Natural killer cell (primary cell): Measurements from ENCODE around the gene CENPI. TPM values are rescaled to one million over a fixed set of nuclear protein-coding genes. Genes with fewer than 3 reads are reported as not detected.
"Not testable (repeated sequence)": the region's sequence is repeated elsewhere in the genome, so short reads cannot be mapped to it uniquely, and the experiment has no call there.

Experiments
- ATAC-seq, 3 donors: fragments of 150-1000 bp in 2 of 3; fragments of 200-7000 bp in 1 of 3; cut with Tn5 transposase; 1 replicate in 1 of 3; 2 replicates in 2 of 3; pipeline ENCODE4 v1.10.0; 2021; ENCODE audit warnings: mild to moderate bottlenecking in 2 of 3, moderate library complexity in 2 of 3
- DNase-seq, 2 donors: peaks; one replicate each; pipeline versions ENCODE4 v3.0.0 to v3.0.0-alpha.2; 2013 to 2021; ENCODE audit warnings: mixed read lengths in 1 of 2
- H3K27ac ChIP-seq: one replicate; pipeline ENCODE4 v1.5.1; 2013; ENCODE audit warnings: mild to moderate bottlenecking, low read length
- H3K27me3 ChIP-seq: one replicate; pipeline ENCODE4 v1.6.1; 2013; ENCODE audit warnings: low read length; ENCODE audit not compliant: control insufficient read depth, insufficient read depth
- H3K36me3 ChIP-seq: one replicate; pipeline ENCODE4 v1.6.1; 2013; ENCODE audit warnings: low read length; ENCODE audit not compliant: control insufficient read depth, insufficient read depth
- H3K4me1 ChIP-seq: one replicate; pipeline ENCODE4 v1.6.1; 2013; ENCODE audit warnings: low read length; ENCODE audit not compliant: control insufficient read depth, insufficient read depth
- H3K4me3 ChIP-seq: one replicate; pipeline ENCODE4 v1.5.1; 2013; ENCODE audit warnings: low read length
- H3K9me3 ChIP-seq: one replicate; pipeline ENCODE4 v1.6.1; 2013; ENCODE audit warnings: low read length; ENCODE audit not compliant: control insufficient read depth, insufficient read depth
- H3K27ac Mint-ChIP-seq, 2 donors: one replicate each; pipeline ENCODE4 v1.8.0; 2022; ENCODE audit warnings: mild to moderate bottlenecking in 2 of 2, mixed read lengths in 2 of 2, moderate library complexity in 1 of 2
- H3K27me3 Mint-ChIP-seq, 2 donors: one replicate each; pipeline ENCODE4 v1.8.0; 2022; ENCODE audit warnings: low read depth in 2 of 2, mixed read lengths in 2 of 2
- H3K36me3 Mint-ChIP-seq: one replicate; pipeline ENCODE4 v1.8.0; 2022; ENCODE audit warnings: mixed read lengths
- H3K4me1 Mint-ChIP-seq, 2 donors: one replicate each; pipeline ENCODE4 v1.8.0; 2022; ENCODE audit warnings: mixed read lengths in 2 of 2
- H3K4me3 Mint-ChIP-seq: one replicate; pipeline ENCODE4 v1.8.0; 2022; ENCODE audit warnings: mild to moderate bottlenecking, moderate library complexity, mixed read lengths
- H3K9me3 Mint-ChIP-seq, 2 donors: one replicate each; pipeline ENCODE4 v1.8.0; 2022; ENCODE audit warnings: mixed read lengths in 2 of 2
- CTCF ChIP-seq: fragments of 200-600 bp; IDR thresholded peaks from one replicate; pipeline ENCODE4 v1.8.0; 2022; ENCODE audit warnings: antibody characterized with exemption
- WGBS: methylation state at CpG from one replicate; pipeline ENCODE4 v1.1.7; 2013; ENCODE audit warnings: missing lambda C conversion rate; ENCODE audit not compliant: insufficient coverage; 5-methylcytosine and 5-hydroxymethylcytosine counted together
- intact Hi-C: fragments of 100-400 bp; cut with micrococcal nuclease; formaldehyde crosslinking; loops from one replicate; pipeline ENCODE4 v1.14.2; 2022
- total RNA-seq, 4 donors: library from RNA; stranded (reverse); fragments of 120-200 nt in 1 of 4; gene quantifications; one replicate each; pipeline versions ENCODE4 v1.2.3 to v1.2.4, GENCODE V29; 2013 to 2022

The CENPI gene
- 1 to 10 TPM; 1.0 to 1.6 (median 1.2) TPM for total RNA-seq
- 3.5 TPM for total RNA-seq (2013)

GRCh38 chrX:101097546-101098453, at the start of gene CENPI:
CENPI (plus strand) TSS chrX:101098204; CDS start chrX:101101071, 2,867 bp downstream.
- Histone ChIP-seq H3K27ac (peak within 1 kb of the TSS; percentile 84), H3K4me3 (peak within 1 kb of the TSS; percentile 63), H3K4me1 (peaks cover 6% of the 10 kb centered on the region), H3K27me3 (no peaks in the 10 kb centered on the region), H3K9me3 (no peaks in the 10 kb centered on the region), H3K36me3 (no peaks in the 10 kb centered on the region)
- Mint-ChIP-seq H3K27me3 (no peaks in the 10 kb centered on the region), H3K36me3 (no peaks in the 10 kb centered on the region), H3K4me1 (peaks cover 7 to 15% of the 10 kb centered on the region in 2 donors), H3K27ac (peak within 1 kb of the TSS; percentile 87 to 89), H3K9me3 (no peaks in the 10 kb centered on the region), H3K4me3 (peak within 1 kb of the TSS; percentile 90)
- TF ChIP-seq CTCF, result no peak
- intact Hi-C loops, result loop anchor here (2.0 kb wide), 1 partner anchor 45 kb away; the partner anchor contains the start of gene TRMT2B
- DNase-seq, result peak; percentile 86 to 95
- WGBS, result 0% methylated on average over 42 of the region's 48 CpGs
- peak; percentile 99 to 100 (median 99) for ATAC-seq

- ATAC-seq, result peak in 1 of 3 donors; percentile 3
- Mint-ChIP-seq H3K9me3 (no peaks in the 10 kb centered on the region), H3K27me3 (no peaks in the 10 kb centered on the region), H3K36me3 (no peaks in the 10 kb centered on the region), H3K27ac (peak overlapping the region; percentile 92 to 98), H3K4me1 (peaks cover 5 to 23% of the 10 kb centered on the region in 2 donors), H3K4me3 (peak overlapping the region; percentile 90)
- H3K4me3 ChIP-seq, result peak overlapping the region; percentile 87
- WGBS, result 29% methylated on average over 4 of the region's 5 CpGs
- H3K9me3 ChIP-seq, result no peaks in the 10 kb centered on the region
- H3K4me1 ChIP-seq, result peaks cover 11% of the 10 kb centered on the region
- TF ChIP-seq CTCF, result no peak
- H3K36me3 ChIP-seq, result no peaks in the 10 kb centered on the region
- DNase-seq, result no peak
- H3K27ac ChIP-seq, result peak overlapping the region; percentile 97
- intact Hi-C loops, result no loop called here
- no peaks in the 10 kb centered on the region for H3K27me3 ChIP-seq
Observed at GRCh38 chrX:101051153-101051548, 46.9 kb upstream of the CENPI start.

GRCh38 chrX:101051549-101052302, 46.3 kb upstream of the CENPI start, which contains the start of gene TRMT2B:
TRMT2B (minus strand) TSS chrX:101052111; CDS start chrX:101042289, 9,822 bp downstream.
- H3K9me3 Mint-ChIP-seq, result no peaks in the 10 kb centered on the region
- peaks cover 11% of the 10 kb centered on the region for H3K4me1 ChIP-seq
- intact Hi-C loops, result loop anchor here (2.0 kb wide), 1 partner anchor 47 kb away; the partner anchor contains the start of gene CENPI
- DNase-seq, result peak; percentile 54 to 85
- no peaks in the 10 kb centered on the region for H3K36me3 Mint-ChIP-seq
- peak within 1 kb of the TSS; percentile 92 to 98 for H3K27ac Mint-ChIP-seq
- H3K36me3 ChIP-seq, result no peaks in the 10 kb centered on the region
- WGBS, result 0% methylated on average over 31 of the region's 43 CpGs
- H3K27me3 ChIP-seq, result no peaks in the 10 kb centered on the region
- peak within 1 kb of the TSS; percentile 97 for H3K27ac ChIP-seq
- peak within 1 kb of the TSS; percentile 87 for H3K4me3 ChIP-seq
- ATAC-seq, result peak; percentile 85 to 95 (median 87)
- H3K4me1 Mint-ChIP-seq, result peaks cover 5 to 21% of the 10 kb centered on the region in 2 donors
- H3K9me3 ChIP-seq, result no peaks in the 10 kb centered on the region
- no peak for TF ChIP-seq CTCF
- H3K4me3 Mint-ChIP-seq, result peak within 1 kb of the TSS; percentile 90
- H3K27me3 Mint-ChIP-seq, result no peaks in the 10 kb centered on the region

GRCh38 chrX:101056551-101056950, 41.5 kb upstream of the CENPI start:
- H3K4me3 Mint-ChIP-seq, result not testable (repeated sequence)

More at GRCh38 chrX:101056551-101056950, 41.5 kb upstream of the CENPI start:
- H3K27me3 ChIP-seq, DNase-seq, H3K27ac Mint-ChIP-seq, H3K4me1 Mint-ChIP-seq, H3K36me3 ChIP-seq, H3K36me3 Mint-ChIP-seq, H3K27me3 Mint-ChIP-seq, ATAC-seq, intact Hi-C loops, H3K9me3 ChIP-seq, H3K4me1 ChIP-seq, H3K9me3 Mint-ChIP-seq, H3K4me3 ChIP-seq, H3K27ac ChIP-seq: not testable (repeated sequence)
- 96% methylated on average over 4 of the region's 4 CpGs for WGBS
